ENCODE measurements around the gene MRFAP1L1.

Gene MRFAP1L1

DNA sequence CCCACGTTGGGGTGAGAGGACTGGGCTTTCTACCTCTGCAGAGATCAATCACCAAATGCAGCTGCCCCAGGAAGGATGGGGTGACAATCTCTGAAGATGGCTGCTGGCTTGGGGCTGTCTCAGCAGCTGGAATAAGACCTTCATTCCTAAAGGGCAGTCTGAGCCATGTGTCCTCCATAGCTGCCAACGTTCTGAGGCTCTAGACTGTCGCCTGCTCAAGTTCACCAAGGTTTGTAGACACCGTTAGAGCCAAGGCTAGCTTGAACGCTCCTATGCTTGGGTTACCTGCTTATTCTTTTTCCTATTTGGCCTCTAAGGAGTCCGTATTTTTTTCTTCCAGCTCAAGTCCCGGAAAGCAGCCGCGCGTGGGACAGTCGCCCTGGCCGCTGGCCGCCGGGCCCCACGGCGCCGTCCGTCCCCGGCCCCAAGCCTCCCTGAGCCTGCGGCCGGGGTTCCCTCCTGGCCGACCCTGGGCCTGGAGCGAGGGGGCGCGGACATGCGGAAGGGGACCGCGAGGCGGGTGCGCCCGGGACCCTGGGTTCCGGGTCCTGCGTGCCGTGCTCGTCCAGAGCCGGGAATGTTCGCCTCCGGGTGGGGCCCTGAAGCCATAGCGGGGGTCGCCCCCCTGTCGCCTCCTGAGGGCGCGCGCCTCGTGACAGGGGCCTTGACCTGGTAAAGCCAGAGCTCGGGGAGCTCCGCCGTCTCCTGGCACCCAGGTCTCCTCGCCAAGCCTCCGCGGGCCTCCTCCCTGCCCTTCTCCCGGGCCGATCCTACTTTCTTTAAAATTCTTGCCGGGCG lies 45.9 kb downstream of the MRFAP1L1 start:
- Histone ChIP-seq H3K27ac (ENCODE audit: low read depth, low read length) (no peak overlapping the region), H3K4me3 (ENCODE audit: low read depth in 1 of 2, low read length in 2 of 2) (peak overlapping the region in 1 of 2 donors; percentile 41), H3K9me3 (ENCODE audit: low read length) (no peaks in the 10 kb centered on the region), H3K27me3 (ENCODE audit: control insufficient read depth in 1 of 2, insufficient read depth in 2 of 2, low read length in 2 of 2) (peaks cover 0 to 6% of the 10 kb centered on the region in 2 donors), H3K4me1 (ENCODE audit: insufficient read depth, low read length) (peaks cover 4% of the 10 kb centered on the region), H3K9ac (ENCODE audit: low read length) (no peak overlapping the region), H3K36me3 (ENCODE audit: insufficient read depth, low read length) (no peaks in the 10 kb centered on the region)

DNA sequence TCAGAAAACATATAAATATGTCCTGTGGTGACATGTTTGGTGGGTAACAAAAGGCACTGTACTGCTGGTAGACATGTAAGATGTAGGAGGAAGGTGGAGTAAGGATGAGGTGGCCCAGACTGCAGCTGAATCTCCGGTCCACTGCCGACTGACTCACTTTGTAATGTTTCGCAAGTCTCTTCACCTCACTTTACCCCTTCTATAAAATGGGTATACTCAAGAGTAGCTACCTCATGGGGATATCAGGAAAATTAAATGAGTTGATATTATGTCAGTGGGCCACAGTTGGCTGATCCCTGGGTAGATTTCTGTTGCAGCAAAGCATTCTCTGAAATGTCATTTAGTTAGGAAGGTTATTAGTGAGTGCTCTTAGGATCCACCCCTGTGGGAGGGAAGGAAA lies 47.1 kb downstream of the MRFAP1L1 start:
- Histone ChIP-seq H3K27me3 (ENCODE audit: control insufficient read depth in 1 of 2, insufficient read depth in 2 of 2, low read length in 2 of 2) (peaks cover 0 to 6% of the 10 kb centered on the region in 2 donors), H3K36me3 (ENCODE audit: insufficient read depth, low read length) (no peaks in the 10 kb centered on the region), H3K4me1 (ENCODE audit: insufficient read depth, low read length) (peaks cover 4% of the 10 kb centered on the region), H3K9ac (ENCODE audit: low read length) (no peak overlapping the region), H3K27ac (ENCODE audit: low read depth, low read length) (no peak overlapping the region), H3K4me3 (ENCODE audit: low read depth in 1 of 2, low read length in 2 of 2) (no peak overlapping the region), H3K9me3 (ENCODE audit: low read length) (no peaks in the 10 kb centered on the region)

GRCh38 chr4:6660430-6660829 lies 49.2 kb downstream of the MRFAP1L1 start:
- Histone ChIP-seq H3K9ac (ENCODE audit: low read length) (no peak overlapping the region), H3K4me1 (ENCODE audit: insufficient read depth, low read length) (peaks cover 4% of the 10 kb centered on the region), H3K9me3 (ENCODE audit: low read length) (no peaks in the 10 kb centered on the region), H3K4me3 (ENCODE audit: low read depth in 1 of 2, low read length in 2 of 2) (no peak overlapping the region), H3K36me3 (ENCODE audit: insufficient read depth, low read length) (no peaks in the 10 kb centered on the region), H3K27me3 (ENCODE audit: control insufficient read depth in 1 of 2, insufficient read depth in 2 of 2, low read length in 2 of 2) (peaks cover 0 to 6% of the 10 kb centered on the region in 2 donors), H3K27ac (ENCODE audit: low read depth, low read length) (no peak overlapping the region)

DNA sequence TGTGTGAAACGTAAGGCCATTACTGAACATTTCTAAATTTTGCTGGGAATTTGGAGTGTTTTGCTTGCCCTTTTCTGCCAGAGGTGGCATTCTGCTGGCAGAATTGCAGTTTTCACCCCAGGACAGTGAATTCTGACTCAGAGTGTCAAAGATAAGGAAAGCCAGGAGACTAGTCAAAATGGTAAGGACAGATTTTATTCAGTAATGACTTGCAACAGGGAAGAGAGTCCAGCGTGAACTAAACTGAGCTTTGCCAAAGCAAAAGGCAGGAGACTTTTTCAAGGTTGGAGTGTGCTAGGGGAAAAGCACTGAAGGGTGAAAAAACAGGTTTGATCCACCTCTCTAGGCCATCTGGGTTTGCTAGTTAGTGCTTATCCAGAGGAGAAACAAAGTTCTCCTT lies 49.8 kb downstream of the MRFAP1L1 start:
- no peak overlapping the region for H3K9ac ChIP-seq (ENCODE audit: low read length)
- peaks cover 4% of the 10 kb centered on the region for H3K4me1 ChIP-seq (ENCODE audit: insufficient read depth, low read length)
- H3K9me3 ChIP-seq (ENCODE audit: low read length) = no peaks in the 10 kb centered on the region
- no peak overlapping the region for H3K4me3 ChIP-seq (ENCODE audit: low read depth in 1 of 2, low read length in 2 of 2)
- peaks cover 0 to 2% of the 10 kb centered on the region in 2 donors for H3K27me3 ChIP-seq (ENCODE audit: control insufficient read depth in 1 of 2, insufficient read depth in 2 of 2, low read length in 2 of 2)
- H3K27ac ChIP-seq (ENCODE audit: low read depth, low read length) = no peak overlapping the region
- H3K36me3 ChIP-seq (ENCODE audit: insufficient read depth, low read length) = no peaks in the 10 kb centered on the region

DNA sequence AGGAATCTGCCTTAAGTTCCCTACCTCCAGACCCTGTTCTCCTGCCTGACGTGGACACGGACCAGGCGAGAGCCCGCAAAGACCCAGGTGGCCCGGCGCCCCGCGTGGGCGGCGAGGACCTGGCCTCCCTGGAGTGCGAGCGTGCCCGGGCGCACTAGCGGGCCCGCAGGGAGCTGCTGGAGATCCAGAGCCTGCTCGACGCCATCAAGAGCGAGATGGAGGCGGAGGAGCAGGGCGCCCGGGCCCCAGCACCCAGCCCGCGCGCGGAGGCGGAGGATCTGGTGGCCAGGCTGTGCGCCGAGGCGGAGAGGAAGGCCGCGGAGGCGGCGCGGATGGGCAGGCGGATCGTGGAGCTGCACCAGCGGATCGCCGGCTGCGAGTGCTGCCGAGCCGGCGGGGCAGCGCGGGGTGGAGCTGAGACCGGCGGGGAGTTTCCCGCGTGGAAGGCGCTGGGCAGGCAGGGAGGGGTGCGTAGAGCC lies 51.0 kb downstream of the MRFAP1L1 start:
- no peaks in the 10 kb centered on the region for H3K9me3 ChIP-seq (ENCODE audit: low read length)
- peak overlapping the region in 1 of 2 donors; percentile 50 for H3K4me3 ChIP-seq (ENCODE audit: low read depth in 1 of 2, low read length in 2 of 2)
- no peaks in the 10 kb centered on the region for H3K4me1 ChIP-seq (ENCODE audit: insufficient read depth, low read length)
- no peak overlapping the region for H3K9ac ChIP-seq (ENCODE audit: low read length)
- H3K27me3 ChIP-seq (ENCODE audit: control insufficient read depth in 1 of 2, insufficient read depth in 2 of 2, low read length in 2 of 2) = no peaks in the 10 kb centered on the region
- no peaks in the 10 kb centered on the region for H3K36me3 ChIP-seq (ENCODE audit: insufficient read depth, low read length)
- H3K27ac ChIP-seq (ENCODE audit: low read depth, low read length) = peak overlapping the region; percentile 63

DNA sequence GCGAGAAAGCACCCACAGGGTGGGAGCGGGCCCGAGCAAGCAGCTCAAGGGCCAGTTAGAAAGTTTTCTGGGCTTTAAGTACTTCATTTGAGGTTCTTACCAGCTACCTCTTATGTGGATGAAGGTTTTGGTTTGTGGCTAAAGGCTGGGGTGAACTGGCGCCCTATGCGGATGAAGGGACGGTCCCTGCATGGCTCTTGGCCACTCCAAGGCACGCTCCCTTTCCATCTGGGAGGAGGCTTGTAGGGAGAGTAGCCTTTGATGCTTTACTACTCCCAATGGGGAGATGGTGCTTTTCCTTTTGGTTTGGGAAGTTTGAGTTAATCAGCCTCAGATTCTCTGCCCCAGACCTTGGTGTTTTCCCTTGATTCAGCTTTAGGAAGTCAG lies 51.5 kb downstream of the MRFAP1L1 start:
- Histone ChIP-seq H3K27ac (ENCODE audit: low read depth, low read length) (no peak overlapping the region), H3K4me3 (ENCODE audit: low read depth in 1 of 2, low read length in 2 of 2) (peak overlapping the region in 1 of 2 donors; percentile 50), H3K27me3 (ENCODE audit: control insufficient read depth in 1 of 2, insufficient read depth in 2 of 2, low read length in 2 of 2) (no peaks in the 10 kb centered on the region), H3K36me3 (ENCODE audit: insufficient read depth, low read length) (no peaks in the 10 kb centered on the region), H3K4me1 (ENCODE audit: insufficient read depth, low read length) (no peaks in the 10 kb centered on the region), H3K9me3 (ENCODE audit: low read length) (no peaks in the 10 kb centered on the region), H3K9ac (ENCODE audit: low read length) (no peak overlapping the region)
